ENCODE results near the gene SEC24B.

DNA sequence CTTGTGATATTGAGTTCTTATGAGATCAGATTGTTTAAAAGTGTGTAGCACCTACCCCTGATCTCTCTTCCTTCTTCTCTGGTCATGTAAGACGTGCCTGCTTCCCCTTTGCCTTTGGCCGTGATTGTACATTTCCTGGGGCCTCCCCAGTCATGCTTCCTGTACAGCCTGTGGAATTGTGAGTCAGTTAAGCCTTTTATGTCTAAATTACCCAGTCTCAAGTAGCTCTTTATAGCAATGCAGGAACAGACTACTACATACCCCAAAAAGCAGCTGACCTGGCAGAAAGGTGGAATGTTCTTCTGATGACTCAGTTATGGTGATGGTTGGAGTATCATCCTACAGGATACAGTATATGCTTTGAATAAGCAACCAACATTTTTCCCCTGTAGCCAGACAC, 115.0 kb downstream of the SEC24B start:
- TF ChIP-seq, protein P1, sequence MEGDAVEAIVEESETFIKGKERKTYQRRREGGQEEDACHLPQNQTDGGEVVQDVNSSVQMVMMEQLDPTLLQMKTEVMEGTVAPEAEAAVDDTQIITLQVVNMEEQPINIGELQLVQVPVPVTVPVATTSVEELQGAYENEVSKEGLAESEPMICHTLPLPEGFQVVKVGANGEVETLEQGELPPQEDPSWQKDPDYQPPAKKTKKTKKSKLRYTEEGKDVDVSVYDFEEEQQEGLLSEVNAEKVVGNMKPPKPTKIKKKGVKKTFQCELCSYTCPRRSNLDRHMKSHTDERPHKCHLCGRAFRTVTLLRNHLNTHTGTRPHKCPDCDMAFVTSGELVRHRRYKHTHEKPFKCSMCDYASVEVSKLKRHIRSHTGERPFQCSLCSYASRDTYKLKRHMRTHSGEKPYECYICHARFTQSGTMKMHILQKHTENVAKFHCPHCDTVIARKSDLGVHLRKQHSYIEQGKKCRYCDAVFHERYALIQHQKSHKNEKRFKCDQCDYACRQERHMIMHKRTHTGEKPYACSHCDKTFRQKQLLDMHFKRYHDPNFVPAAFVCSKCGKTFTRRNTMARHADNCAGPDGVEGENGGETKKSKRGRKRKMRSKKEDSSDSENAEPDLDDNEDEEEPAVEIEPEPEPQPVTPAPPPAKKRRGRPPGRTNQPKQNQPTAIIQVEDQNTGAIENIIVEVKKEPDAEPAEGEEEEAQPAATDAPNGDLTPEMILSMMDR (IDR thresholded peaks at IDR 0.05; ENCODE audit: poor library complexity) = no peak
- TF ChIP-seq EZH2phosphoT487 (IDR thresholded peaks at IDR 0.05; ENCODE audit: low read depth, severe bottlenecking, unreplicated experiment) (no peak), EZH2 (IDR thresholded peaks at IDR 0.05; ENCODE audit: borderline replicate concordance) (no peak)

Data from hepatocyte (in vitro differentiated cells).